Measurements from ENCODE around the gene CHRM2.

DNA sequence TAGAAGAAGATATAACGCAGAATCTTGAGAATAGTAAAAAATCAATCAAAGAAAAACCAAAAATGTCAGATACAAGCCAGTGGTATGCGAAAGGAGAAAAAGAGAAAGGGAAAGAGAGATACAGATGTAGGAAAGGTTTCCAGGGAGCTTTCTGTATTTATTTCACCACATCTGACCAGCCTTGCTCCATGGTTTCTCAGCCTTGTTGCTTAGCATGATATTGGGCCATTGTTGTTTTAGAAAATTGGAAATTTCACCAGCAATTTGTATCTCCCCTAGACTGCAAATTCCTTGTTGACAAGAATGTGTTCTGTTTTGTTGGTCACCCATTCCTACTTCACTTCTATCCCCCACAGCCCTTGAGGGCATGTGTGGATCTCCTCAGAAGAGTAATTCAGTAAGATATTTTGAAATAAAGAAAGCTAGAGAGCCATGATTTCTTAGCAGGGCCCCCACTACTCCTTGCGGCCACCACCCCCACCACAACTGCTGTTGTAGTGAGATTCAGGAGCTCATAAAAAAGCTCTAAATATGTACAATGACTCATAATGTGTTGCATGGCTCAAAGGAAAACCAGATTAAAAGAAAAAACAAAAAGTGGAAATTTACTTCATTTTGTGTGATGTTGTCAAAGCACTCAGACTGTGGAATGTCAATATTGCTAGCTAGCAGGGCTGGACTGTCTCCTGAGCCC, 138.7 kb downstream of the CHRM2 start:
- TF ChIP-seq, protein P1, sequence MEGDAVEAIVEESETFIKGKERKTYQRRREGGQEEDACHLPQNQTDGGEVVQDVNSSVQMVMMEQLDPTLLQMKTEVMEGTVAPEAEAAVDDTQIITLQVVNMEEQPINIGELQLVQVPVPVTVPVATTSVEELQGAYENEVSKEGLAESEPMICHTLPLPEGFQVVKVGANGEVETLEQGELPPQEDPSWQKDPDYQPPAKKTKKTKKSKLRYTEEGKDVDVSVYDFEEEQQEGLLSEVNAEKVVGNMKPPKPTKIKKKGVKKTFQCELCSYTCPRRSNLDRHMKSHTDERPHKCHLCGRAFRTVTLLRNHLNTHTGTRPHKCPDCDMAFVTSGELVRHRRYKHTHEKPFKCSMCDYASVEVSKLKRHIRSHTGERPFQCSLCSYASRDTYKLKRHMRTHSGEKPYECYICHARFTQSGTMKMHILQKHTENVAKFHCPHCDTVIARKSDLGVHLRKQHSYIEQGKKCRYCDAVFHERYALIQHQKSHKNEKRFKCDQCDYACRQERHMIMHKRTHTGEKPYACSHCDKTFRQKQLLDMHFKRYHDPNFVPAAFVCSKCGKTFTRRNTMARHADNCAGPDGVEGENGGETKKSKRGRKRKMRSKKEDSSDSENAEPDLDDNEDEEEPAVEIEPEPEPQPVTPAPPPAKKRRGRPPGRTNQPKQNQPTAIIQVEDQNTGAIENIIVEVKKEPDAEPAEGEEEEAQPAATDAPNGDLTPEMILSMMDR (IDR thresholded peaks at IDR 0.05), result no peak
- TF ChIP-seq ZFX (IDR thresholded peaks at IDR 0.05; ENCODE audit: borderline replicate concordance), result no peak
